Ishikawa (cell line): ENCODE results near the gene PDP2.

ENCODE experiments used
- CREB1 ChIP-seq: IDR thresholded peaks from 2 replicates; pipeline ENCODE4 v1.6.1; 2012; ENCODE audit warnings: low read depth
- RAD21 ChIP-seq: IDR thresholded peaks from 2 replicates; pipeline ENCODE4 v1.6.1; 2012; ENCODE audit warnings: low read depth
- REST ChIP-seq: IDR thresholded peaks from 2 replicates; pipeline ENCODE4 v1.6.1; 2012; ENCODE audit warnings: low read depth, mild to moderate bottlenecking
- TAF1 ChIP-seq: IDR thresholded peaks from 2 replicates; pipeline ENCODE4 v1.6.1; 2012; ENCODE audit warnings: low read depth, mild to moderate bottlenecking
- YY1 ChIP-seq: IDR thresholded peaks from 2 replicates; pipeline ENCODE4 v1.6.1; 2012; ENCODE audit warnings: low read depth
- ZBTB7A ChIP-seq: IDR thresholded peaks from 2 replicates; pipeline ENCODE4 v1.6.1; 2012; ENCODE audit warnings: low read depth

- TF ChIP-seq TAF1: no peak
- TF ChIP-seq RAD21: no peak
- no peak for TF ChIP-seq YY1
- no peak for TF ChIP-seq CREB1
- TF ChIP-seq REST: no peak
- TF ChIP-seq ZBTB7A: no peak
Observed at GRCh38 chr16:66856184-66856730, 24.1 kb upstream of the PDP2 start.
